HG02884 (cell line): ENCODE results near the gene LARGE1.

ENCODE experiments used
- ATAC-seq: cut with Tn5 transposase; IDR thresholded peaks from one replicate; pipeline ENCODE4 v1.9.1; 2021; ENCODE audit warnings: mild to moderate bottlenecking, moderate library complexity; ENCODE audit not compliant: unreplicated experiment

LARGE1 gene

GRCh38 chr22:33920197-33920540 lies at the start of gene LARGE1:
TSS of gene LARGE1 (minus strand) at chr22:33920476.
- peak; percentile 8 for ATAC-seq

- no peak for ATAC-seq
These were observed 48.8 kb upstream of the LARGE1 start for GRCh38 chr22:33969045-33969444.

- no peak for ATAC-seq
These were observed 43.8 kb upstream of the LARGE1 start for GRCh38 chr22:33964121-33964520.

GRCh38 chr22:33962409-33962808 lies 42.1 kb upstream of the LARGE1 start:
- no peak for ATAC-seq

GRCh38 chr22:33958741-33959140 lies 38.5 kb upstream of the LARGE1 start:
- ATAC-seq, result no peak

- ATAC-seq, result no peak
These were observed 36.8 kb upstream of the LARGE1 start for GRCh38 chr22:33957086-33957485.

GRCh38 chr22:33952776-33953175 lies 32.5 kb upstream of the LARGE1 start:
- ATAC-seq, result no peak

GRCh38 chr22:33940741-33941140 lies 20.5 kb upstream of the LARGE1 start:
- no peak for ATAC-seq

- no peak for ATAC-seq
These were observed 12.7 kb upstream of the LARGE1 start for GRCh38 chr22:33932997-33933396.

GRCh38 chr22:33931406-33931805 lies 11.1 kb upstream of the LARGE1 start:
- no peak for ATAC-seq

- ATAC-seq, result no peak
These were observed 7.5 kb upstream of the LARGE1 start for GRCh38 chr22:33927752-33928151.

- ATAC-seq, result no peak
These were observed 4.9 kb upstream of the LARGE1 start for GRCh38 chr22:33925194-33925593.

GRCh38 chr22:33923660-33924246 lies 3.5 kb upstream of the LARGE1 start:
- no peak for ATAC-seq

- no peak for ATAC-seq
These were observed 2.8 kb upstream of the LARGE1 start for GRCh38 chr22:33923033-33923432.

- no peak for ATAC-seq
These were observed 2.0 kb upstream of the LARGE1 start for GRCh38 chr22:33922349-33922681.

- no peak for ATAC-seq
These were observed 1.5 kb upstream of the LARGE1 start for GRCh38 chr22:33921525-33922348.

- ATAC-seq, result peak; percentile 62
These were observed 750 bp upstream of the LARGE1 start for GRCh38 chr22:33920927-33921524.

- no peak for ATAC-seq
These were observed 682 bp downstream of the LARGE1 start for GRCh38 chr22:33919391-33920196.

GRCh38 chr22:33918676-33919365 lies 1.5 kb downstream of the LARGE1 start:
- ATAC-seq, result no peak

GRCh38 chr22:33917744-33918406 lies 2.4 kb downstream of the LARGE1 start:
- no peak for ATAC-seq
